ENCODE measurements around the gene MPL.

MPL gene

GRCh38 chr1:43331688-43332087, 5.9 kb upstream of the MPL start:
- TF ChIP-seq, protein P1, sequence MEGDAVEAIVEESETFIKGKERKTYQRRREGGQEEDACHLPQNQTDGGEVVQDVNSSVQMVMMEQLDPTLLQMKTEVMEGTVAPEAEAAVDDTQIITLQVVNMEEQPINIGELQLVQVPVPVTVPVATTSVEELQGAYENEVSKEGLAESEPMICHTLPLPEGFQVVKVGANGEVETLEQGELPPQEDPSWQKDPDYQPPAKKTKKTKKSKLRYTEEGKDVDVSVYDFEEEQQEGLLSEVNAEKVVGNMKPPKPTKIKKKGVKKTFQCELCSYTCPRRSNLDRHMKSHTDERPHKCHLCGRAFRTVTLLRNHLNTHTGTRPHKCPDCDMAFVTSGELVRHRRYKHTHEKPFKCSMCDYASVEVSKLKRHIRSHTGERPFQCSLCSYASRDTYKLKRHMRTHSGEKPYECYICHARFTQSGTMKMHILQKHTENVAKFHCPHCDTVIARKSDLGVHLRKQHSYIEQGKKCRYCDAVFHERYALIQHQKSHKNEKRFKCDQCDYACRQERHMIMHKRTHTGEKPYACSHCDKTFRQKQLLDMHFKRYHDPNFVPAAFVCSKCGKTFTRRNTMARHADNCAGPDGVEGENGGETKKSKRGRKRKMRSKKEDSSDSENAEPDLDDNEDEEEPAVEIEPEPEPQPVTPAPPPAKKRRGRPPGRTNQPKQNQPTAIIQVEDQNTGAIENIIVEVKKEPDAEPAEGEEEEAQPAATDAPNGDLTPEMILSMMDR (IDR thresholded peaks at IDR 0.05; ENCODE audit: borderline replicate concordance, control extremely low read depth, extremely low read depth, insufficient read depth, missing control alignments) = no peak
- no peak for DNase-seq (ENCODE audit: low spot score)
- in situ Hi-C loops (cut with MboI; ENCODE audit: low sequenced_read_pairs, unreplicated experiment) = no loop called here

GRCh38 chr1:43334453-43335205, 3.0 kb upstream of the MPL start:
- TF ChIP-seq, protein P1 (IDR thresholded peaks at IDR 0.05; ENCODE audit: borderline replicate concordance, control extremely low read depth, extremely low read depth, insufficient read depth, missing control alignments) = no peak
- DNase-seq (ENCODE audit: low spot score) = no peak
- in situ Hi-C loops (cut with MboI; ENCODE audit: low sequenced_read_pairs, unreplicated experiment) = no loop called here

- in situ Hi-C loops (cut with MboI; ENCODE audit: low sequenced_read_pairs, unreplicated experiment) = no loop called here
- TF ChIP-seq, protein P1 (IDR thresholded peaks at IDR 0.05; ENCODE audit: borderline replicate concordance, control extremely low read depth, extremely low read depth, insufficient read depth, missing control alignments) = no peak
- no peak for DNase-seq (ENCODE audit: low spot score)
Measured at GRCh38 chr1:43338001-43338400, 383 bp downstream of the MPL start.

DNA sequence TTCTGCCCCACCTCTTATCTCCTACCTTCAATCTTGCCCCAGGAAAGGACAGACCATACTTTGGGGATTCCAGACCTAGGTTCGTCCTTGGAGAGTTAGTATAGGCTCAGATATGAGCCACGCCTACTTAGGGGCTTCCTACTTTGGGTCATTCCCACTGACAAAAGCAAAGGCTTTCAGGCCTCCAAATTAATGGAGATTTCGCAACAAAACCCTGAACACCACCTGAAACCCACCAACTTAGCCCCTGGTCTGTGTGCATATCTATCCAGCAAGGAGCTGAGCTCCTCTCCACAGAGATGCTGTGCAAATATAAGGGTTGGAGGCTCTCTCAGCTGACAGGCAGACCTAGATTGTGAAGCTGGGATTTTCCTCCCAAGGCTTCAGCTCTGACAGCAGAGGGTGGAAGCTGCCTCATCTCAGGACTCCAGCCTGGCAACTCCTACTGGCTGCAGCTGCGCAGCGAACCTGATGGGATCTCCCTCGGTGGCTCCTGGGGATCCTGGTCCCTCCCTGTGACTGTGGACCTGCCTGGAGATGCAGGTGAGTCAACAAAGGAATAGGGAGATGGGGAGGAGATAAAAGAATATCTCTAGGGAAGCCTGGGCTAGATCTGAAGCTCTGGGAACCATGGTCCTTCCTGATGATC, 2.1 kb downstream of the MPL start:
- TF ChIP-seq, protein P1 (IDR thresholded peaks at IDR 0.05; ENCODE audit: borderline replicate concordance, control extremely low read depth, extremely low read depth, insufficient read depth, missing control alignments) = no peak
- DNase-seq (ENCODE audit: low spot score) = no peak
- in situ Hi-C loops (cut with MboI; ENCODE audit: low sequenced_read_pairs, unreplicated experiment) = no loop called here

DNA sequence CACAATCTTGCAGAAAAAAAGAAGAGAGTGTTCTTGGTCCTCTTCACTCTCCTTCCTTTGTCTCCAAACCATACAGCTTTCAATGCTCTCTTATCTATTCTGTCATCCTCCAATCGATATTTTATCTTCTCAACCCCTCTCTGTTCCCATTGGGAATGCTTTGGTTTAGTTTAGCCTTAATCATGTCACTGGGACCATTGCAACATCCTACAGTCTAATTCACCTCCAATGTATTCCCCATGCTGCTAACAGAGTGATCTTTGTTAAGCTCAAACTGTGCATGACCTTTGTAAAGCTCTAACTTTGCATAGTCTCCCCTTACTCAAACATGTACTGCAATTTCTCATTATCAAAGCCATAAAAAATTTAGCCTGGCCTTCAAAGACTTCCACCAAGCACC, 2.9 kb downstream of the MPL start:
- in situ Hi-C loops (cut with MboI; ENCODE audit: low sequenced_read_pairs, unreplicated experiment) = no loop called here
- TF ChIP-seq, protein P1 (IDR thresholded peaks at IDR 0.05; ENCODE audit: borderline replicate concordance, control extremely low read depth, extremely low read depth, insufficient read depth, missing control alignments) = no peak
- DNase-seq (ENCODE audit: low spot score) = no peak

GRCh38 chr1:43344267-43344850, 6.7 kb downstream of the MPL start:
- no peak for DNase-seq (ENCODE audit: low spot score)
- TF ChIP-seq, protein P1 (IDR thresholded peaks at IDR 0.05; ENCODE audit: borderline replicate concordance, control extremely low read depth, extremely low read depth, insufficient read depth, missing control alignments) = no peak
- in situ Hi-C loops (cut with MboI; ENCODE audit: low sequenced_read_pairs, unreplicated experiment) = no loop called here
